Caco-2 (cell line): ENCODE results near the gene SCN3B. TPM values are rescaled to one million over a fixed set of nuclear protein-coding genes. Genes with fewer than 3 reads are reported as not detected.

Source experiments
- BruUV-seq: library from RNA; stranded (reverse); fragments of 400-500 nt; replicated peaks from 2 replicates; lab custom pipeline; 2021; lab: Mats Ljungman, UMichigan
- CTCF ChIA-PET: fragments of 300-600 bp; sonication (Branson Sonifier 250); formaldehyde crosslinking; loops from one replicate; lab custom pipeline; 2022; ENCODE audit warnings: antibody characterized with exemption; lab: Charles Lee
- POLR2A ChIA-PET: fragments of 300-600 bp; sonication (Branson Sonifier 250); formaldehyde crosslinking; loops from one replicate; lab custom pipeline; 2022; ENCODE audit warnings: antibody characterized with exemption; lab: Charles Lee
- DNase-seq, 2 experiments: peaks; one replicate each; pipeline versions ENCODE4 v3.0.0 to v3.0.0-alpha.2; 2020 to 2022
- H3K27me3 ChIP-seq: replicated peaks from 2 replicates; pipeline ENCODE4 v1.6.0; 2011; ENCODE audit warnings: low read length; ENCODE audit not compliant: control insufficient read depth, insufficient read depth
- H3K36me3 ChIP-seq: 2 replicates; pipeline ENCODE4 v1.5.1; 2011; ENCODE audit warnings: low read length; ENCODE audit not compliant: control insufficient read depth, insufficient read depth
- H3K4me1 ChIP-seq: fragments of 250-450 bp; sonication (Bioruptor Pico); 2 replicates; pipeline ENCODE4 v1.5.1; 2020; ENCODE audit warnings: mild to moderate bottlenecking
- H3K4me3 ChIP-seq: 2 replicates; pipeline ENCODE4 v1.5.1; 2011; ENCODE audit warnings: low read depth, mild to moderate bottlenecking, control low read depth, low read length
- H3K9me3 ChIP-seq: fragments of 250-450 bp; sonication (Bioruptor Pico); 2 replicates; pipeline ENCODE4 v1.5.1; 2020; ENCODE audit warnings: mild to moderate bottlenecking, moderate library complexity
- H3K27ac Mint-ChIP-seq: one replicate; pipeline ENCODE4 v1.8.0; 2022; ENCODE audit warnings: mixed read lengths; ENCODE audit not compliant: unreplicated experiment
- H3K27me3 Mint-ChIP-seq: one replicate; pipeline ENCODE4 v1.8.0; 2022; ENCODE audit warnings: mixed read lengths; ENCODE audit not compliant: insufficient read depth, unreplicated experiment
- H3K36me3 Mint-ChIP-seq: one replicate; pipeline ENCODE4 v1.8.0; 2022; ENCODE audit warnings: mild to moderate bottlenecking, mixed read lengths; ENCODE audit not compliant: insufficient read depth, unreplicated experiment
- H3K4me1 Mint-ChIP-seq: one replicate; pipeline ENCODE4 v1.8.0; 2022; ENCODE audit warnings: low read depth, mixed read lengths; ENCODE audit not compliant: unreplicated experiment
- H3K4me3 Mint-ChIP-seq: one replicate; pipeline ENCODE4 v1.8.0; 2022; ENCODE audit warnings: mild to moderate bottlenecking, moderate library complexity, mixed read lengths; ENCODE audit not compliant: unreplicated experiment
- H3K9me3 Mint-ChIP-seq: one replicate; pipeline ENCODE4 v1.8.0; 2022; ENCODE audit warnings: mixed read lengths; ENCODE audit not compliant: unreplicated experiment
- CTCF ChIP-seq, 2 experiments: fragments of 200-600 bp in 1 of 2; IDR thresholded peaks; 1 replicate in 1 of 2; 2 replicates in 1 of 2; pipeline versions ENCODE4 v1.5.1 to v1.8.0; 2011 to 2022; ENCODE audit warnings: antibody characterized with exemption in 1 of 2, control low read depth in 1 of 2, inconsistent platforms in 1 of 2, low read depth in 1 of 2, low read length in 1 of 2, mild to moderate bottlenecking in 1 of 2, moderate library complexity in 1 of 2; ENCODE audit not compliant: insufficient read depth in 1 of 2, severe bottlenecking in 1 of 2, unreplicated experiment in 1 of 2
- intact Hi-C: fragments of 100-400 bp; cut with micrococcal nuclease; formaldehyde crosslinking; loops from one replicate; pipeline ENCODE4 v1.10.0; 2022; ENCODE audit not compliant: unreplicated experiment
- total RNA-seq: library from RNA; stranded (reverse); gene quantifications from 2 replicates; pipeline ENCODE4 v1.2.3, GENCODE V29; 2022

The SCN3B gene
- total RNA-seq, 1 experiment from 2014 or later = 0.82 TPM

- POLR2A ChIA-PET = no interaction called here
- H3K4me1 Mint-ChIP-seq = peaks cover 13% of the 10 kb centered on the region
- intact Hi-C loops = loop anchor here (1.0 to 10.0 kb wide), 5 partner anchors 39 to 235 kb away; no protein-coding TSS in a partner anchor
- no peaks in the 10 kb centered on the region for H3K36me3 Mint-ChIP-seq
- H3K27ac Mint-ChIP-seq = no peak overlapping the region
- no peak overlapping the region for H3K4me3 Mint-ChIP-seq
- no TSS peak for BruUV-seq
- H3K36me3 ChIP-seq = no peaks in the 10 kb centered on the region
- H3K9me3 ChIP-seq = no peaks in the 10 kb centered on the region
- H3K27me3 Mint-ChIP-seq = peaks cover 16% of the 10 kb centered on the region
- CTCF ChIA-PET = interaction anchor here (0.6 to 2.3 kb wide), 16 partner anchors 11 to 1190 kb away, joined by 3 to 41 read pairs (median 5); no protein-coding TSS in a partner anchor
- H3K27me3 ChIP-seq = peaks cover 4% of the 10 kb centered on the region; the same call in 1 of the 2 replicates
- H3K4me1 ChIP-seq = peaks cover 13% of the 10 kb centered on the region
- no peak for TF ChIP-seq CTCF (IDR thresholded peaks at IDR 0.05; ENCODE audit: insufficient read depth in 1 of 2, low read depth in 1 of 2, low read length in 1 of 2, severe bottlenecking in 1 of 2, unreplicated experiment in 1 of 2)
- DNase-seq = no peak
- no peak overlapping the region for H3K4me3 ChIP-seq
- no peaks in the 10 kb centered on the region for H3K9me3 Mint-ChIP-seq
Observed at GRCh38 chr11:123580137-123580536, 74.3 kb downstream of the SCN3B start.

GRCh38 chr11:123579482-123579812 lies 75.0 kb downstream of the SCN3B start:
- DNase-seq = no peak
- H3K9me3 ChIP-seq = no peaks in the 10 kb centered on the region
- Mint-ChIP-seq H3K36me3 (no peaks in the 10 kb centered on the region), H3K4me3 (no peak overlapping the region), H3K27ac (no peak overlapping the region), H3K4me1 (peaks cover 13% of the 10 kb centered on the region), H3K27me3 (peaks cover 23% of the 10 kb centered on the region), H3K9me3 (no peaks in the 10 kb centered on the region)
- no peak overlapping the region for H3K4me3 ChIP-seq
- peaks cover 6% of the 10 kb centered on the region for H3K4me1 ChIP-seq
- POLR2A ChIA-PET = interaction anchor here (0.5 kb wide), 1 partner anchor 524 kb away, joined by 3 read pairs; no protein-coding TSS in a partner anchor
- H3K27me3 ChIP-seq = peaks cover 4% of the 10 kb centered on the region; the same call in 1 of the 2 replicates
- TF ChIP-seq CTCF (IDR thresholded peaks at IDR 0.05; ENCODE audit: insufficient read depth in 1 of 2, low read depth in 1 of 2, low read length in 1 of 2, severe bottlenecking in 1 of 2, unreplicated experiment in 1 of 2) = no peak
- CTCF ChIA-PET = interaction anchor here (1.1 to 2.3 kb wide), 5 partner anchors 18 to 132 kb away, joined by 3 to 41 read pairs (median 5); no protein-coding TSS in a partner anchor
- H3K36me3 ChIP-seq = no peaks in the 10 kb centered on the region
- no TSS peak for BruUV-seq
- intact Hi-C loops = no loop called here

Other genes with a start within 250 kb of the SCN3B start
- gene GRAMD1B, start 224.4 kb downstream of the SCN3B start, total RNA-seq = 1.2 and 1.5 TPM in 2 replicates
- gene ZNF202, start 87.0 kb upstream of the SCN3B start, total RNA-seq = 25.5 and 27.9 TPM in 2 replicates
- not detected in 2 replicates for gene OR6X1, start 99.9 kb upstream of the SCN3B start, total RNA-seq
- gene OR6M1, start 151.7 kb upstream of the SCN3B start, total RNA-seq = not detected in 2 replicates
- gene TMEM225, start 231.0 kb upstream of the SCN3B start, total RNA-seq = not detected in 2 replicates
- not detected in 2 replicates for gene OR8D4, start 247.5 kb upstream of the SCN3B start, total RNA-seq